HG03575 (cell line): ENCODE data around the gene NR2F2.

Experiments used
- ATAC-seq: cut with Tn5 transposase; IDR thresholded peaks from one replicate; pipeline ENCODE4 v1.9.1; 2021; ENCODE audit not compliant: unreplicated experiment, insufficient number of reproducible peaks, low FRiP score; ENCODE audit errors: extremely low read depth

The NR2F2 gene

DNA sequence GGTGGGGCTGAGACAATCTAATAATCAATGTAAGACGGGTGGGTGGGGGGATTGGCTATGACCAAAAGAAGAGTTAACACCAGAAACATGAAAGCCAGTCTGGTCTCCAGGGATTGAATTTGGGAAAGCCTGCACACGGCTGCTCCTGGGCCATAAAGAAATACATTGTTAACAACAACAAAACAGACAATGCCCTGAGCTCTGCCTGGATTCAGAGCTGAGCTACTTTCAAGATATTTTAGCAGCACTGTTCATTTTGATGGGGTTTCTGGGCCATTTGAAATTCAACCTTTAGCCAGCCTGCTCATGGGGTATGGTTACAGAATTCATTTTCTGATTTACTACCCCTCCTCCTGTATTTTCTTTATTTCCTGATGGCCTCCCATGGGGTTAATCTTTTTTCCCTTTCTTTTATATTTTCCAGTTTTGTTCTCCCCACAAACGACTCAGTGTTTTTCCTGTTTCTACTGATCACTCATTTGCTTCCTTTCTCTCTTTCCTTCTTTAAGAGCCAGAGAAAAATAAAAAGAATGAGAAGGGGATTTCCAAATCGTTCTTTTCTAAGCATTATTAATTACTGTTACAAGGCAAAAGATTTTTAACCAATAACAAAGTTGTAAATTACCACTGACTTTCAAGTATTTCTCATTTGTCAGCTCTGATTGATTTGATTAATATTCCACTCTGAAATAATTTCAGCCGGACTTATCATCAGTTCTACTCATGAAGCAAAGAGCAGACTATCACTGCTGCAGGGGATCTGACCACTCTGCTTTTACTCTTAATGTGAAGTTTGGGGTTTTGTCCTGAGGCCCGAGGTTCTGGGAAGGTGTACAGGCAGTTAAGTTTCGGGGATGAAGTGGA is 19.6 kb downstream of the NR2F2 start:
- ATAC-seq: no peak

DNA sequence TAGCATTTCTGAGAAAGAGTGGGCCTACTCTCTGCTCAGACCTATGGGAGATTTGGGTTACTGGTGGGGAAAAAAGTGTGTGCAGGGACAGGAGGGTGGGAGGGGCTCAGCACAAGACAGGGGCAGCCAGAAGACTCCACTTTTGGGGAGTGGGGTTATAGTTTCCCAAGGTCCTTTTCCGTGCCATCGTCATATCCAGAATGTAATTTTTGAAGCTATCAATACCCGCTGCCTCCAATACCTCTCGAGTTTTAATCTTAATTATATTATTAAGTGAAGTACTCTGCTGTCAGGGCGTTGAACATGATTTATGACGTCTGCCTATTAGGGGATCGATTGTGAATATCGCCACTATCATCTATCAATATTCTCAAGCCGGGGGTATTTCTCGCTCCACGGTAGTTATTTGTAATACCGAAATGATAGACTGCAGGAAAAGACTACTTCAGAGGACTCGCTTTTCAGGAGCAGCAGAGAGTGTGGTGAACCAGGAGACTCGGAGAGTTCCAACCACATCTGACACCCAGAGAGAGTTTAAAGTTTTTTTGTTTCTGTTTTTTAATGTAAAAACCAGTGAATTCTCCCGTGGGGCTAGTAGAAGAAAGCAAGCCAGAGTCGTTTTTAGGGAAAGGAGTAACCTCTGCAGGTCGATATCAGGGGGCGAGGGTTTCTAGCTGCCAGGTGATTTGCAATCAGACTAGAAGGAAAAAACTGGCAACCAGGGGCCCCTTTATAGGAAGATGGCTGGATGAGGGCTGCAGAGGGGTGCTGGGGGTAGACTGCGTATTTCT is 20.6 kb downstream of the NR2F2 start:
- no peak for ATAC-seq

DNA sequence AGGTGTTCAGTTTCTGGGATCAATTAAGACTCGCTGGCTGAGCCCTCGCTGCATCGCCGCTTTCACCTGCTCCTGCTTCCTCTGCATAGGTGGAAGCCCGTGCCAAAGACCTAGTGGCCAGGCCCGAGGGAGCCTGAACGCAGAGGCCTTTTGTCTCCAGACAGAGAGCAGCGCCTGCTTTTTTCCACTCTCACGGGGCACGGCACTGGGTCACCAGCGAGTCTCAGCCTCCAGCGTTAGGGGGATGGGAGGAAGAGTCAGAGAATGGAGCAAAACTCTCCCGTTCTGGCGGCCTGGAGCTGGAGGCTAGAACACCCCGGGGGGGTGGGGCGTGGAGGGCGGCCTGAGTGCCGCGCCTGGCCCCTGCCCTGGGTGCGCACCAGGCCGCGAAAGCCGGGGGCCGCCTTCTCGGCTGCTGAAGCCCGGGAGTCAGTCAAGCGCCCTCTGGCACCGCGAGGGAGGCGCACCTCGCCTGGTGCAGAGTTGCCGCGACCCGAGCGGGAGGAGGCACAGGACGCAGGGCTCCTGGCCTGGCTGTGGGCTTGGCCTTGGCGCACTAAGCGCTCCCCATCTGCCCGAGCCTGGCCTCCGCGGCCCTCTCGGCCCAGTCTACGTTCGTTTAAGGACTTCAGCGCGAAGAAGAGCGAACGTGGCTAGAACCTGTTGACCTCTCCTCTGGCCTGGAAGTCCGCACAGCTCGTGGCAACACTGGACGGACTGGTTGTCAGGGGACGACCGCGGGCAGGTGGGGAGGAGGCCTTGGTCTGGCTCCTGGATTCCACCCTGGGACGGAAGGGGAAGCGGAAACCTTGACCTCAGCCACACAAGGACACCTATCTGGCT is 21.5 kb downstream of the NR2F2 start:
- ATAC-seq: no peak

DNA sequence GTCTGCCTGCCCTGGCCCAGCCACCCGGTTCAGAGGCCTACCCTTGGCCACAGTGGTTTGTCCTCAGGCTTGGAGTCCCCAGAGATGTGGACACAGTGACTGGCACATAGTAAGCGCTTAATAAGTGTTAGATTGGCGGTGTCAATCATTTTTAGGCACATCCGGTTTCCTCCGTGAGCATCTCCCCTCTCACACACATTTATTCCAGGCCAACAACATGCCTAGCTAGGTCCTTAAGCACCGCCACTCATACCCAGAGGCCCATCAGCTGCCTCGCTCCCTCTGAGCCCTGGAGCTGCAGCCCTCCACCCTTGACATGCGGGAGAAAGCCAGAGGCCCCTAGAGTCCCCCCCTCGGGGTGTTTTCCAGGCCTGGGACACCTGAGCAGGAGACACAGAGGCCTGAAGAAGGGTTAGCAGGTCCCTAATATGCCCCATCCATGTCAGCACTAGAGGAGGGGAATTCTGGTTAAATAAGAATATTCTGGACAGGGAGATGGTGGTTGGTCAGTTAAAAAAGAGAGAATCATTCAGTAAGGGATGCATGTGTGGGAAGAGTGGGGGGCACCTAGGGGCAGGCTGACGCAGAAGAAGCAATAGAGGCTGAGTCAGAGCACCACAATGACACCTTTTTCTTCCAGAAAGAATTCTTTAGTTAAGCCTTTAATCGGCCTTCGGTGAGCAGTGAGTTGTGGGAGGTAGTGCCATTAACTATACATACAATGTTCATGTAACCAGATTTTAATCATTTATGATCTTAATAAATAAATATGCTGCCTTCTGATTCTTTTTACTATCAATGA is 22.3 kb downstream of the NR2F2 start:
- no peak for ATAC-seq

DNA sequence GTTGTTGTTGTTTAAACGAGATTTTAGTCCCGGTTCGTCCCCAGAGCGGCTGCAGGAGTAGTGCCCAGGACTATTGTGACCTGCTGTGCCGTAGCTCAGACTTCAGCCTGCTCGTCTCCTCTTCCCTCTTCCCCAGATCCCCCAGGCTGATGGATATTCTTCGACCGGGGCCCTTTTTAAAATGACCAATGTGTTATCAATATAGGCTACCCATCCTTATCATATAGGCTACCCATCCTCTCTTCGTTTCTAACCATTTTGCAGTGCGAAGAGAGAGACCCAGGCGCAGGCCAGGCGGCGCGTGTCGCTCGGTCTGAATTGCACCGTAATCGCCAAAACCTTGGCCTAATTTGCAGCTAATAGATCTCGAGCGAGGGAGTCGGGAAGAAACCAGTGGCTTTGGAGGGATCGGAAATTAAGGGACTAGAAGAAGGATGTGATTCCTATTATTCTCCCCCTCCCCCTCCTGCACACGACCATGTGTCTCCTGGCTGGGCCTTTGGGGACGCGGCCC is 23.0 kb downstream of the NR2F2 start:
- ATAC-seq: no peak

DNA sequence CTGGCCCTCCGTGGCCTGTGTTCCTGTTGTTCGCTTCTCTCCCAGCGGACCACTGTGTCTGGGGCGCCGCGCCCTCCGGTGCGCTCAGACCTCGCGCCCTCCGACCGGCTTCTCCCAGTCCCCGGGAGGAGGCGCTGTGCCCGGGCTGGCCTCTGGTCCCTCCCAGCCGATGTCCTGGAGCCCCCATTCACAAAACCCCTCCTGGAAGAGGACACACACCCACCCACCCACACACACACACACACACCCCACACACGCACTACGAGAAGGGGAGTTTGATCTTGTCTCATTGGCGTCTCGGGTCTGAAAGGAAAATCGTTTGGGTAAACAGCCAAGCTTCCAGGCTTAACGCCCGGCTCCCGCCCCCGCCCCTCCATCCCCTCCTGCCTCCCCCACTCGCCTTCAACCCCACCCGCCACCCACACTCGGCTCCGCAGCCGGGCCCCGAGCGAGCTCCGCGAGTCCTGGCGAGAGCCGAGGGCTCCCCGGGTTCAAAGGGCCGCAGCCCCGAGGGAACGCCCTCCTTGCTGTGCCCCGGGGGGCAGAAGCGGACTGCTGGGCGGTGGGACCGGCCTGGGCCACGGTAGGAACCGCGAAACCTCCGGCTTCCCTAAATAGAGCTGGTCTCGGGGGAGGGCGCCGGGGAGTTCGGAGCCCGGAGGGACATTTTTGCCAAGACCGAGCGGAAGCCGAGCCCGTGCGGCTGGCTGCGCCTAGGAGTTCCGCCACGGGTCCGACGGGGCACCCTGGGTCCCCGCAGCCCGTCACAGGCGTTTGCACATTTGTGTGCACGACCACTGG is 23.6 kb downstream of the NR2F2 start:
- ATAC-seq: no peak

DNA sequence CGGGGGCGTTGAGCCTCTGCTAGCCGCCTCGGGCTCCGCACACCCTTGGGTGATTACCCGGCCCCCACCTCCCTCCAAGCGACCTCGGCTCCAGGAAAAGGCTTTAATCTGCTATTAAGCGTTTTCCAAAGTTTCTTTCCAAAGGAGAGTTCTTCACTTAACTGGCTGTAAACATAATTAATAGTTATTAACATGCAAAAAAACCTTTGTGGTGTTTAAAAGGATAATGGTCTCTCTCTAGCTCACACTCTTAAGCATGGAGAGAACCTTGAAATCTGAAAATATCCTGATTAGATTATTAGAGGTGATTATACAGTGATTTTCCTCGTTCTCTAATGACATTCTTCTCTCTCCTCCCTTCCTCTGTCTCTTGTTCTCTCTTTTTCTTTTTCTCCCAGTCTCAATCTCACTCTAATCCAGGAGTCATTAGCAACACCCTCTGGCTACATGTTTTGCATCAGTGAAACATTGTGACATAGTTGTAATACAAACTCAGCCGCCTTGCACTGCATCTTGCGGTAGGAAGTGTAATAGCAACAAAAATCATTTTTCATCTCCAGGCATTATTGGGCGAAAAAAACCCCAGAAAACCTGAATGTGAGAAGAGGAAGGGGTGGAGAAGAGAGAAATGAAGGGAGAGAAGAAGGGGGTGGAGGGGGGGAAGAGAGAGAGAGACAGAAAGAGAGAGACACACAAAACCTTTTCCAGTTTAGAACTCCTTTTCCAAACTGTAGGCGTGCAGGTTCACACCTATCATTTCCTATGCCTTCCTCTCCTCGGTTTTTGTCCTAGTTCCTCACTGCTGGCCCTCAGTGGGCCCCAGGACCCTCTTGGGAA is 24.4 kb downstream of the NR2F2 start:
- ATAC-seq: no peak

DNA sequence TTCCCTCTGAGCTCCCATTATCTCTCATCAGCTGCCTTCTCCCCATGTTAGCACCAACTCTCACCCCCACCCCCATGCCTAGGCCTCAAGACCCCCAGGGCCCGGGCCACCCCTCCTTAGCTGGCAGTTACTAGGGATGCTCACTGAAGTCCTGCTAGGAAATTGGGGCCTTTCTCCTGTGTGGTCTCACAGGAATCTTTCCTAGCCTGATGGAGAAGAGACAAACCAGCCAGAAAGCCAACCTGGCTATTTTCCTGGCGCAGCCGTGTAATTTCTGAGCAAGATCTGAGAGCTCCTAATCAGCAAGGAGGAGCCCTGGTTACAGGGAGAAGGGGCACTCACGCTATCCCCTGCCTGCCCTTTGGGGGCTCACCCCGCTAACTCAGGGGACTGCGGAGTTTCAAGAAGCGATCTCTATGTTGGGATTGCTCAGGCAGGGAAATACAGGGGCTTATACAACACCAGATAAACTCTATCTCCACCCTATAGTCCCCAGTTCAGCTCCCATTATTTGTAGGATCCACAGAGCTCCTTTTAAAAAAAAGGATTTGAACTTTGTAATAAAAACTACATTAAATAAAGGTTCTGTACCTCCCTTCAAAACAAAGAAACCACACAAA is 25.2 kb downstream of the NR2F2 start:
- no peak for ATAC-seq

DNA sequence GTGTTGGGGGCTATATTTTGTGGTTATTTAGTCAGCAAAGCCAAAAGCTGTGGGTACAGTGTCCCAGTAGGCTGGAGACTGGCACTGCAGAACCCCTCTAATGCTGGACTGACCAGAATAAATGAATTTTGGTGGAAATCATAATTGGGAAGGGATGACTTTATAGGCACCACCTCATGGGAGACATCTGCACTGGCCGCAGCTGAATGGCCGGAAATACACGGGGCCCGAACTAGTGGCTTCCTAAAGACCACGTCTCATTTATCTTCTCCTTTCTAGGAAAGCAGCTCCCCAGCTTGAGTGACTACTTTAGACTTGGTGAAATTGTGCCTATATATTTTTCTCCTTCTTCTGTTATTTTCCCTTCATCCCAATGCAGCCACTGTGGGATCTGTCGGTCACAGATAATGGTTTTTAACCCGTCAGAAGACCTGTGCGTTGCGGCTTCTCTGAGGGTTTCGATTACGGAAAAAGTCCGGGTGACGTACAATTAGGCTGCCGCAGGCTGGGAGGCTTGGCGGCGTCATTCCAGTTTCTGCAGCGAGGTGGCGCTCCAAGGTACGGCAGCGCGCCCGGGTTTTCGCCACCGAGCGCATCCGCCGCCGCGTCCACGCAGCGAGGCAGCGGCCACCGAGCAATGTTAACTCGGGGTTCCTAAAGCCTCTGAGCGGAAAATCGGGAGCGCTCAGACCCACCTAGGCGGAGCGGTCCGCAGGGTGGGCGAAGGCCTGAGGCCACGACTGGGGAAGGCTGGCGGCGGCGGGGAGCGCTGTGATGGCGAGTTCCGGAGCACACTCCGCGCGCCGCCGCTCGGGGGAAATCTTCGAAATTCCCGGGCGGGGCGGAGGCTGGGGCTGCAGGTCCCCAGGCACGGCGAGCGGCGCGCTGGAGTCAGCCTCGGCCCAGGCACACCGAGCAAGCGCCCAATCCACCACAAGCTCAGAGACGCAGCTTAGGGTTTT is 26.3 kb downstream of the NR2F2 start:
- ATAC-seq: peak; percentile 63

DNA sequence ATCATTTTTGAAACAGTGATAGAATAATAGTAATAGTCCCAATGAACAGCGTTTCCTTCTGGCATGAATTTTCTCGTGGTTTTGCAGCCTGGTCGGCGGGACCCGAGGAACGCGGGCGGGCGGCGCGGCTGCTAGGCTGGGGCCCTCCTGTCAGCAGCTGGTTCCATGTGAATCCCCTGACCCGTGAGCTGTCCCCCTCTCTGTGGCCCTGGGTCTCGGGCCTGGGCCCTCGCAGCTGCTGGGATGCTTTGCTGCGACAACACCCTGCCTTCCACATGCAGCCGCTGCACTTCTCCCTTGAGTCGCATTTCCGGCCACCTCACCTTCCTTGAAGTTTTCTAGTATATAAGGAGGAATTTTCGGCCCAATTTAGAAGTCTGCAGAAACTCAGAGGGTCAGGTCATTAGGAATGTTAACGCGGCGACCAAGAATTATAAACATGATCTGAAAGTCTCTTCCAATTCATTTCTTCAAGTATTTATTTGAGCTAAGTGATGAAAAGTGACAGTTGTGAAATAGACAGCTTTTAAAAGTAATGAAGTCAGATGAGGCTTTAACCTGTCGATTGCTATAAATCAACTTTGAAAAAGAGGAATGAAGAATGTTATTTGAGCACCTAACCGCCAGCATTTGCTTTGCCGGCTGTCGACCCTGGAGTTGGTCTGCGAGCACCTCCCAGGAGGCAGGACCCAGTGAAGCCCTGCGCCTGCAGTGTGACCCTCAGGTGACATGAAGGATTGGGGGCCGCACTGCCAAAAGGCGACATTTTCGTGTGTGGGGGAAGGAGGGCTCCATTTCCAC is 27.7 kb downstream of the NR2F2 start:
- no peak for ATAC-seq

DNA sequence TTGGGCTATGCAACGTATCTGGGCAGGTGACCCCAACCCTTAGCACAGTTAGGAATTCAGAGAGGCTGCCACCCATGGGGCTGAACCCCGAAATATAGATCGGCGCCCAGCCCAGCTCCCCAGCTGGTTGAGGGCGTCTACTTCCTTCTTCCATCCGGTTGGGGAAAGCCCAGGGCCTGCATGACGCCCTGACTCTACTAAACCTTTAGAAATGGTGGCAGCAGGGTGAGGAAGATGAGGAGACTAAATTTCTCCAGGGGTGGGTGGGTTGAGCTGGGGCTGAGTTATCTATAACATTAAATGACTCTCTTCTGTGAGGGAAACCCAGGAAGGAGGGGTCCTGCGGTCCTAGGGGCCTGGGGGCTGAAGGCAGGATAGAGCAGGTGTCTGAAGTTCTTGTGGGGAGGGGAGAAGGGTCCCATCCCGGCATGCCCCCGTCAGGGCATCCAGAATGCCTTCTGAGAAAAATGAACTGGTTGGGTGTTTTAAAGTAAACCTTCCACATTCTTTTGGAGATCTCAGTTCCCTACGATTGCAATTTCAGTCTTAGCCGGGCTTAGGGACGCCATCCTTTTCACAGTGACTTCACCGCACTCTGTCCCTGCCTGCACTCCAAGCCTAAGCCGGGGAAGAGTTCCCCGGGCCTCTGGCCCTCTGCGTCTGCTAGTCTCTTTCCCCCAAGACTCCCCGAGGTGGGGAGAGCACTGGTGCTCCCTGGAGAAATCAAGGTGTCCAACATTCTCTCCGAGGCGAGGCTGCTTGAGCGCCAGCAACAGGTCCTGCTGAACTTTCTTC is 28.5 kb downstream of the NR2F2 start:
- ATAC-seq: no peak

DNA sequence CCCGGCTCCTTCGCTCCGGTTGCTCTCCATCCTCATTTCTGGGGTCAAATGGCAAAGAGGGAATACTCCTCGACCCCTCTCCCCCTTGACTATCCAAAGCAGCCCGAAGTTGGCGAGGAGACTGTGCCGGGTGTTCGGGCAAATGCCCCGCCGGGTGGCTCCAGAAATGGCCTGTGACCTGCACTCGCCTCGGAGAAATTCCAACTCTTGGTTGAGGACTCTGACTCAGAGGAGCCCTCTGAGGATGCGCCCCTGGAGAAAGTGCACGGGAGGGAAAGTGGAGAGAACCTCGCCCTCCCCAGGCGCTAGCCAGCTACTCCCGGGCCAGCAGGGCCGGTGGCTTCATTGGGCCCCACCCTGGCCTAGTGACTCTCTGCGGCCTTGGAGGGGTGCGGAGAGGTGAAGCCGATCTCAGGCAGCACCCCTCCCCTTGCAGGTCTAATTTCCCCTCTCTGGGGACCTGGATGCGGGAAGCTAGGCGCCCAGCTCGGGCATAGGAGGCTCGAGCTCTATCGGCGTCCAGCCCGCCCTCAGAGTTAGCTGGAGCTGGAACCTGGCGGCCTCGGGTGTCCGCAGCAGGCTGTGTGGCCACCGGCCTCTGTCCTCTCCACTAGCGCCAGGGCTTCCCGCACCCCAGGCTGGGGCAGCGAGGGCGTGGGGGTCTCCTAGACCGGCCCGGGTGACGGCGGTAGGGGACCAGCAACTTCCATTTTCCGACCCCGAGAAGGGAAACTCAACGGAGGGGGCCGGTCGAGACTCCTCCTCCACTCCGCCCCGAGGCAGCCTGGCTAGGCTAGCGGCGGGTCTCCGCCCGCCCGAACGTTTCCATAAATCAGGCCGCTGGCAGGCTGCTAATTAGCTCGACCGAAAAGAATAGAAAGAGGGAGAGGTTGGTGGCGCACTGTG is 29.4 kb downstream of the NR2F2 start:
- no peak for ATAC-seq
